HFFc6 (cell line): ENCODE data around the gene BIN2. TPM values are rescaled to one million over a fixed set of nuclear protein-coding genes. Genes with fewer than 3 reads are reported as not detected.

Experiments used
- DNase-seq: peaks from one replicate; pipeline ENCODE4 v3.0.0-alpha.2; 2018
- H3K27ac Mint-ChIP-seq: 2 replicates; pipeline ENCODE4 v1.8.0; 2020; ENCODE audit warnings: mild to moderate bottlenecking, mixed read lengths
- H3K27me3 Mint-ChIP-seq: 2 replicates; pipeline ENCODE4 v1.8.0; 2021; ENCODE audit warnings: mild to moderate bottlenecking, moderate library complexity, mixed read lengths; ENCODE audit not compliant: insufficient read depth
- H3K36me3 Mint-ChIP-seq: 2 replicates; pipeline ENCODE4 v1.8.0; 2021; ENCODE audit warnings: low read depth, mixed read lengths
- H3K4me1 Mint-ChIP-seq: 2 replicates; pipeline ENCODE4 v1.8.0; 2020; ENCODE audit warnings: low read depth, mixed read lengths
- H3K4me3 Mint-ChIP-seq: 2 replicates; pipeline ENCODE4 v1.8.0; 2020; ENCODE audit warnings: mild to moderate bottlenecking, moderate library complexity, mixed read lengths
- H3K9me3 Mint-ChIP-seq: 2 replicates; pipeline ENCODE4 v1.8.0; 2020; ENCODE audit warnings: mild to moderate bottlenecking, mixed read lengths
- CTCF ChIP-seq: fragments of 200-600 bp; sonication (generic); IDR thresholded peaks from 2 replicates; pipeline ENCODE4 v1.5.0; 2021; ENCODE audit warnings: antibody characterized with exemption, mild to moderate bottlenecking
- total RNA-seq, 6 experiments: library from RNA; stranded (reverse); fragmentation: NEBNext Ultra II Directional; extraction: Animal tissue kit (Norgen Biotek cat#: 25700); gene quantifications; 2 replicates in 1 of 6; 3 replicates in 5 of 6; pipeline ENCODE4 v1.2.3, GENCODE V29; 2021

Gene BIN2
- total RNA-seq, 6 experiments from 2014 or later = not detected

- no peak overlapping the region for H3K4me3 Mint-ChIP-seq
- H3K4me1 Mint-ChIP-seq = peaks cover 5% of the 10 kb centered on the region; the same call in 1 of the 2 replicates
- no peaks in the 10 kb centered on the region for H3K27me3 Mint-ChIP-seq
- no peak for TF ChIP-seq CTCF
- H3K36me3 Mint-ChIP-seq = peaks cover 10% of the 10 kb centered on the region
- no peak for DNase-seq
- H3K27ac Mint-ChIP-seq = no peak overlapping the region
- H3K9me3 Mint-ChIP-seq = no peaks in the 10 kb centered on the region
Measured at GRCh38 chr12:51362307-51362706, 38.3 kb upstream of the BIN2 start.

GRCh38 chr12:51361161-51362016 is 37.4 kb upstream of the BIN2 start:
- Mint-ChIP-seq H3K4me1 (peaks cover 5% of the 10 kb centered on the region; the same call in 1 of the 2 replicates), H3K36me3 (peaks cover 15% of the 10 kb centered on the region), H3K27me3 (no peaks in the 10 kb centered on the region), H3K27ac (no peak overlapping the region), H3K4me3 (no peak overlapping the region), H3K9me3 (no peaks in the 10 kb centered on the region)
- DNase-seq = no peak
- TF ChIP-seq CTCF = no peak

GRCh38 chr12:51360315-51360714 is 36.3 kb upstream of the BIN2 start:
- no peak for TF ChIP-seq CTCF
- Mint-ChIP-seq H3K27ac (no peak overlapping the region), H3K36me3 (peaks cover 15% of the 10 kb centered on the region), H3K4me1 (peaks cover 5% of the 10 kb centered on the region; the same call in 1 of the 2 replicates), H3K4me3 (no peak overlapping the region), H3K27me3 (no peaks in the 10 kb centered on the region), H3K9me3 (no peaks in the 10 kb centered on the region)
- DNase-seq = no peak

- no peak for TF ChIP-seq CTCF
- H3K36me3 Mint-ChIP-seq = peaks cover 15% of the 10 kb centered on the region
- DNase-seq = no peak
- H3K9me3 Mint-ChIP-seq = no peaks in the 10 kb centered on the region
- H3K27ac Mint-ChIP-seq = no peak overlapping the region
- H3K4me3 Mint-ChIP-seq = no peak overlapping the region
- H3K4me1 Mint-ChIP-seq = peaks cover 5% of the 10 kb centered on the region; the same call in 1 of the 2 replicates
- no peaks in the 10 kb centered on the region for H3K27me3 Mint-ChIP-seq
Measured at GRCh38 chr12:51359851-51360250, 35.9 kb upstream of the BIN2 start.

GRCh38 chr12:51358496-51358895 is 34.5 kb upstream of the BIN2 start:
- Mint-ChIP-seq H3K9me3 (no peaks in the 10 kb centered on the region), H3K27me3 (no peaks in the 10 kb centered on the region), H3K36me3 (peaks cover 16% of the 10 kb centered on the region), H3K4me1 (peaks cover 5% of the 10 kb centered on the region; the same call in 1 of the 2 replicates), H3K27ac (no peak overlapping the region), H3K4me3 (no peak overlapping the region)
- DNase-seq = no peak
- TF ChIP-seq CTCF = no peak
